Right lobe of liver (tissue), 4 donors: ENCODE results near the gene TCF12.

Source experiments
- CTCF ChIP-seq, 4 donors: fragments of 200-600 bp in 3 of 4; fragments of 450-650 bp in 1 of 4; IDR thresholded peaks; one replicate each; pipeline versions ENCODE4 v1.5.1 to v1.8.0; 2016 to 2022; ENCODE audit warnings: antibody characterized with exemption in 4 of 4, mild to moderate bottlenecking in 2 of 4
- POLR2A ChIP-seq: fragments of 450-650 bp; IDR thresholded peaks from one replicate; pipeline ENCODE4 v1.6.1; 2017; ENCODE audit warnings: antibody characterized with exemption, mild to moderate bottlenecking
- donor health status: DM: no; HTN: no; CAD: no.
- donor health status: DM: no; HTN: no; CAD: no.
- donor health status: DM: no; HTN: yes; CAD: no.

GRCh38 chr15:57272771-57273357 is 354.4 kb downstream of the TCF12 start:
- TF ChIP-seq POLR2A (no peak), CTCF (IDR thresholded peaks at IDR 0.05) (no peak)
